Heart right ventricle (tissue), 16 donors: ENCODE measurements around the gene GSTM3. TPM values are rescaled to one million over a fixed set of nuclear protein-coding genes. Genes with fewer than 3 reads are reported as not detected.
"Not testable (repeated sequence)": the region's sequence is repeated elsewhere in the genome, so short reads cannot be mapped to it uniquely, and the experiment has no call there.

Experiments
- ATAC-seq, 8 donors: fragments of 200-7000 bp; cut with Tn5 transposase; one replicate each; pipeline ENCODE4 v1.9.1; 2020; ENCODE audit warnings: mild to moderate bottlenecking in 8 of 8, moderate library complexity in 8 of 8, moderate number of reproducible peaks in 1 of 8
- DNase-seq, 2 donors: peaks; one replicate each; pipeline ENCODE4 v3.0.0-alpha.2; 2020
- H3K27ac ChIP-seq, 10 donors: fragments of 200-600 bp; sonication (generic) in 2 of 10; one replicate each; pipeline versions ENCODE4 v1.5.0 to v1.8.0; 2020 to 2022; ENCODE audit warnings: mild to moderate bottlenecking in 3 of 10
- H3K27me3 ChIP-seq, 7 donors: fragments of 200-600 bp; one replicate each; pipeline ENCODE4 v1.8.0; 2021 to 2022; ENCODE audit warnings: mild to moderate bottlenecking in 2 of 7
- H3K36me3 ChIP-seq, 9 donors: fragments of 200-600 bp; sonication (generic) in 1 of 9; one replicate each; pipeline versions ENCODE4 v1.5.0 to v1.8.0; 2020 to 2022; ENCODE audit warnings: mild to moderate bottlenecking in 2 of 9
- H3K4me1 ChIP-seq, 9 donors: fragments of 200-600 bp; sonication (generic) in 1 of 9; one replicate each; pipeline versions ENCODE4 v1.5.0 to v1.8.0; 2020 to 2022; ENCODE audit warnings: mild to moderate bottlenecking in 4 of 9
- H3K4me3 ChIP-seq, 10 donors: fragments of 200-600 bp; sonication (generic) in 2 of 10; one replicate each; pipeline versions ENCODE4 v1.5.0 to v1.8.0; 2020 to 2022; ENCODE audit warnings: mild to moderate bottlenecking in 7 of 10, moderate library complexity in 2 of 10
- H3K9me3 ChIP-seq, 11 donors: fragments of 200-600 bp in 10 of 11; sonication (generic) in 2 of 11; one replicate each; pipeline versions ENCODE4 v1.5.0 to v1.8.0; 2013 to 2022; ENCODE audit warnings: mild to moderate bottlenecking in 2 of 11, control low read depth in 1 of 11, moderate library complexity in 1 of 11
- WGBS, 2 donors: extraction: QIAGEN DNeasy Blood & Tissue Kit; methylation state at CpG; one replicate each; pipeline ENCODE4 v1.1.7; 2013; ENCODE audit warnings: inconsistent platforms in 1 of 2; 5-methylcytosine and 5-hydroxymethylcytosine counted together
- intact Hi-C, 10 donors: fragments of 100-400 bp; cut with DNase I; formaldehyde crosslinking; loops; one replicate each; pipeline versions ENCODE4 v1.11.1 to v1.14.2; 2022
- polyA plus RNA-seq, 2 donors: library from polyadenylated mRNA; stranded (reverse); fragments of 200-250 nt; gene quantifications; one replicate each; pipeline ENCODE4 v1.2.3, GENCODE V29; 2013
- total RNA-seq, 10 donors: library from RNA; stranded (reverse); fragmentation: NEBNext Ultra II Directional in 3 of 10; extraction: Animal tissue kit (Norgen Biotek cat#: 25700) in 3 of 10; gene quantifications; one replicate each; pipeline versions ENCODE4 v1.2.1 to v1.2.4, GENCODE V29; 2021 to 2023
- TF ChIP-seq, protein P1 (sequence below), 9 donors: fragments of 200-600 bp; sonication (generic) in 2 of 9; IDR thresholded peaks; one replicate each; pipeline versions ENCODE4 v1.5.0 to v1.8.0; 2021 to 2022; ENCODE audit warnings: antibody characterized with exemption in 9 of 9, mild to moderate bottlenecking in 5 of 9, moderate library complexity in 1 of 9
- donor health status: Arrhythmogenic right ventricular cardiomyopathy.
- donor health status: ischemic (EF 13 %, LVEDD 7.1; RV severe dilation, severe dysfunction).
- donor health status: healthy with polysubstance abuse.
- donor health status: DM: no; HTN: yes; CAD: no.
- donor health status: DM: no; HTN: no; CAD: no.
- donor health status: ischemic (EF 25% LVEDD 6.9; RV normal size, moderate dysfunction).
- donor health status: ischemic (EF 25% LVEDD 5.7; RV mildly dilated, moderate dysfunction).
- donor health status: healthy.
- donor health status: DM: yes; HTN: yes; CAD: no.
- donor health status: Ischemic cardiomyopathy.
- donor health status: ischemic (EF 35%, LVEDD 5.7; RV mildly dilated, moderate dysfunction).
- donor health status: nonischemic (EF 11% LVEDD 7.7; RV severe dilation, severe dysfunction).
- donor health status: DM: yes; HTN: yes; CAD: no.
- donor health status: PGD.
- donor health status: ischemic (EF 29% LVEDD 5.4; RV normal size, mild dysfunction).
- donor health status: nonischemic (EF 23%, LVEDD 6.1; RV moderate dilation, normal function).

Gene GSTM3
- total and polyA plus RNA-seq, 12 donors, result 49.0 to 289 (median 99.3) TPM

DNA sequence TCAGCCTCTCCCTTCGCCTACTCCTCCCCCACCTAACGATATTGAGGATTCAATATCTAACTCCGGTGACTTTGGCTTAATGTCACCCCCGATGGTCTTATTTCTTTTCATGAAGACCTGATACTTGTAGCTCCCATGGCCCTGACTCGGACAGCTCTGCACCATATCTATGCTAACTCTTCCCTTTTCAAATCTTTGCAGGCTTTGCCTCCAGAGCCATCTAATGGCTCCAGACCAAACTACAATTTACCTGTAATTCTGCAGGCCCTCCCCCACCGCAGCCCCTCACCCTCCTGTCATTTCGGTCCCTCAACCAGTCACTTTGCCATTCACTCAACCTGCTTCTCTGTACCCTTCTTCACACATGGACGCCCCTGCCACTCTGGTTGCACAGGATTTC, 36.7 kb downstream of the GSTM3 start:
- Histone ChIP-seq H3K36me3 (peaks cover 0 to 4% (median 0%) of the 10 kb centered on the region in 9 donors), H3K27me3 (no peaks in the 10 kb centered on the region), H3K27ac (no peak overlapping the region), H3K4me3 (no peak overlapping the region), H3K4me1 (no peaks in the 10 kb centered on the region), H3K9me3 (peaks cover 0 to 28% (median 4%) of the 10 kb centered on the region in 11 donors)
- ATAC-seq (no peak), DNase-seq (no peak)
- intact Hi-C loops, result no loop called here
- TF ChIP-seq, protein P1, sequence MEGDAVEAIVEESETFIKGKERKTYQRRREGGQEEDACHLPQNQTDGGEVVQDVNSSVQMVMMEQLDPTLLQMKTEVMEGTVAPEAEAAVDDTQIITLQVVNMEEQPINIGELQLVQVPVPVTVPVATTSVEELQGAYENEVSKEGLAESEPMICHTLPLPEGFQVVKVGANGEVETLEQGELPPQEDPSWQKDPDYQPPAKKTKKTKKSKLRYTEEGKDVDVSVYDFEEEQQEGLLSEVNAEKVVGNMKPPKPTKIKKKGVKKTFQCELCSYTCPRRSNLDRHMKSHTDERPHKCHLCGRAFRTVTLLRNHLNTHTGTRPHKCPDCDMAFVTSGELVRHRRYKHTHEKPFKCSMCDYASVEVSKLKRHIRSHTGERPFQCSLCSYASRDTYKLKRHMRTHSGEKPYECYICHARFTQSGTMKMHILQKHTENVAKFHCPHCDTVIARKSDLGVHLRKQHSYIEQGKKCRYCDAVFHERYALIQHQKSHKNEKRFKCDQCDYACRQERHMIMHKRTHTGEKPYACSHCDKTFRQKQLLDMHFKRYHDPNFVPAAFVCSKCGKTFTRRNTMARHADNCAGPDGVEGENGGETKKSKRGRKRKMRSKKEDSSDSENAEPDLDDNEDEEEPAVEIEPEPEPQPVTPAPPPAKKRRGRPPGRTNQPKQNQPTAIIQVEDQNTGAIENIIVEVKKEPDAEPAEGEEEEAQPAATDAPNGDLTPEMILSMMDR (IDR thresholded peaks at IDR 0.05), result no peak
- 74 to 83% methylated on average over 8 of the region's 8 CpGs for WGBS, 2 donors

DNA sequence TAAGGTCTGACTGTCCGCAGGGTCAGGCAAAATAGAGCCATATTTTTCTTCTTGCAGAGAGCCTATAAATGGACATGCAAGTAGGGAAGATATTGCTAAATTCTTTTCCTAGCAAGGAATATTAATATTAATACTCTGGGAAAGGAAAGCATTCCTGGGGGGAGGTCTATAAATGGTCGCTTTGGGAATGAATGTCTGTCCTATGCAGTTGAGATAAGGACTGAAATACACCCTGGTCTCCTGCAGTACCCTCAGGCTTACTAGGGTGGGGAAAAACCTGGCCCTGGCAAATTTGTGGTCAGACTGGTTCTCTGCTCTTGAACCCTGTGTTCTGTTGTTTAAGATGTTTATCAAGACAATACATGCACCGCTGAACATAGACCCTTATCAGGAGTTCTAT, 37.9 kb downstream of the GSTM3 start:
- peaks cover 0 to 16% (median 0%) of the 10 kb centered on the region in 11 donors for H3K9me3 ChIP-seq
- DNase-seq, intact Hi-C loops, H3K4me1 ChIP-seq, ATAC-seq, H3K27me3 ChIP-seq, H3K27ac ChIP-seq, H3K36me3 ChIP-seq, H3K4me3 ChIP-seq: not testable (repeated sequence)
- 94% methylated on average over 3 of the region's 3 CpGs for WGBS, 2 donors

- intact Hi-C loops, H3K4me3 ChIP-seq, H3K27ac ChIP-seq, H3K36me3 ChIP-seq, ATAC-seq, H3K27me3 ChIP-seq, H3K4me1 ChIP-seq, H3K9me3 ChIP-seq, DNase-seq: not testable (repeated sequence)
- WGBS, 2 donors, result 94% methylated on average over 4 of the region's 4 CpGs; no CpG with 5 or more reads in 1 of the 2 donors
Measured at GRCh38 chr1:109697861-109698260, 43.0 kb downstream of the GSTM3 start.

DNA sequence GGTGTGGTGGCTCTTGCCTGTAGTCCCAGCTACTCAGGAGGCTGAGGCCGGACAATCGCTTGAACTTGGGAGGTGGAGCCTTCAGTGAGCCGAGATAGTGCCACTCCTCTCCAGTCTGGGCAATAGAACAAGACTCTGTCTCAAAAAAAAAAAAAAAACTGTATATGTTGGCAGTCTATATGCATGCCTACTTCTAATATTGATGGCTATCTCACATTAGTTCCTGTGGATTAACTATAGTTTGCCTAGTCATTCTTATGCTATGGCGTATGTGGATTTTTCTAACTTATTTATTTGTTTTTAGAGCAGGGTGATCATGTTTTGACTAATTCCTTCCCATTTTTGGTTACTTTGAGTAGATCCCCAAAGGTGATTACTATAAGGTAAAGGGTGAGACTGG, 43.8 kb downstream of the GSTM3 start:
- Histone ChIP-seq H3K4me3 (no peak overlapping the region), H3K27me3 (no peaks in the 10 kb centered on the region), H3K27ac (no peak overlapping the region), H3K36me3 (peaks cover 0 to 3% (median 0%) of the 10 kb centered on the region in 9 donors), H3K4me1 (peaks cover 0 to 5% (median 0%) of the 10 kb centered on the region in 9 donors), H3K9me3 (no peaks in the 10 kb centered on the region)
- TF ChIP-seq, protein P1 (IDR thresholded peaks at IDR 0.05), result no peak
- DNase-seq (no peak), ATAC-seq (no peak)
- intact Hi-C loops, result no loop called here
- WGBS, 2 donors, result 95% methylated on average over 4 of the region's 4 CpGs; no CpG with 5 or more reads in 1 of the 2 donors

DNA sequence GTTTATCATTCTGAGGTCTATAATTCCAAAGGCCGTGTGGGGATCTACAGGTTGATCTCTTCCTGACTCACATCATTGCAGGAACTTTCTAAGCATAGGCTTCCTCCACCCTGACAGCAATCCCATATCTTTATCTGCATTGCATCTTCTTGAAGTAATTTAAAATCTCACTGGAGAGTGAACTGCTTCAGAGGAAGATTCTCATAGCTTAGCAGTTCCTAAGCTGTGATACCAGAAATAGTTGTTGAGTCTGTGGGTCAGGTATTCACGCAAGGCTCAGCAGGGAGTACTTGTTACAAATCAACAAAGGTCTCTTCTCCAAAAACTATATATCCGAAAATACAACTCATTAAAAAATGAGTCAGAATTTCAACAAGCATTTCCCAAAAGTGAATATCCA, 45.7 kb downstream of the GSTM3 start:
- H3K36me3 ChIP-seq, intact Hi-C loops, H3K9me3 ChIP-seq, DNase-seq, H3K4me3 ChIP-seq, H3K27ac ChIP-seq, ATAC-seq, H3K27me3 ChIP-seq: not testable (repeated sequence)
- 89% methylated on average over 3 of the region's 3 CpGs; no CpG with 5 or more reads in 1 of the 2 donors for WGBS, 2 donors
- H3K4me1 ChIP-seq, result peaks cover 0 to 21% (median 0%) of the 10 kb centered on the region in 9 donors

DNA sequence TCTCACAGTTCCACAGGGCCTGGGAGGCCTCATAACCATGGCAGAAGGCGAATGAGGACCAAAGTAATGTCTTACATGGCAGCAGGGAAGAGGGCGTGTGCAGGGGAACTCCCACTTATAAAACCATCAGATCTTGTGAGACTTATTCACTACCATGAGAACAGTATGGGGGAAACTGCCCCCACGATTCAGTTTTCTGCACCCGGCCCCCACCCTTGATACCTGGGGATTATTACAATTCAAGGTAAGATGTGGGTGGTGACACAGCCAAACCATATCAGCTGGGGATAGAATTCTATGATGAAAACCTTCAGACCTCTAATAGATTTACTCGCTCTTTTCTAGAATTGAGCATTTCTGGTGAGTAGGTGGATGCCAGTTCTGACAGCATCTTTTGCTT, 46.4 kb downstream of the GSTM3 start:
- H3K4me3 ChIP-seq, H3K27ac ChIP-seq, intact Hi-C loops, H3K27me3 ChIP-seq, H3K36me3 ChIP-seq, H3K9me3 ChIP-seq, DNase-seq, ATAC-seq: not testable (repeated sequence)
- H3K4me1 ChIP-seq, result peaks cover 0 to 28% (median 0%) of the 10 kb centered on the region in 9 donors
- 91% methylated on average over 5 of the region's 5 CpGs; no CpG with 5 or more reads in 1 of the 2 donors for WGBS, 2 donors
